OCI-LY3 (cell line): ENCODE data around the gene GGTA1.

ENCODE experiments used
- CTCF ChIP-seq: fragments of 200-600, 300-600 bp; sonication (generic); IDR thresholded peaks from 2 replicates; pipeline ENCODE4 v1.5.1; 2014; ENCODE audit warnings: antibody characterized with exemption, low read length, low read depth
- EZH2phosphoT487 ChIP-seq: fragments of 200-600 bp; shearing (Covaris generic); IDR thresholded peaks from 2 replicates; pipeline ENCODE4 v1.6.1; 2018; ENCODE audit warnings: antibody characterized with exemption, mixed run types, low read depth

- TF ChIP-seq CTCF, result no peak
- no peak for TF ChIP-seq EZH2phosphoT487
These were observed 60.6 kb downstream of the GGTA1 start for GRCh38 chr9:121439016-121439415.
